HL-60 (cell line): ENCODE data around the gene ASB16.

Experiments used
- CTCF ChIP-seq: IDR thresholded peaks from one replicate; pipeline ENCODE4 v1.5.1; 2011; ENCODE audit warnings: low read length, control low read depth, inconsistent platforms; ENCODE audit not compliant: insufficient read depth
- POLR2AphosphoS5 ChIP-seq: IDR thresholded peaks from 2 replicates; pipeline ENCODE4 v1.6.1; 2012; ENCODE audit warnings: low read depth
- REST ChIP-seq: IDR thresholded peaks from 2 replicates; pipeline ENCODE4 v1.6.1; 2012; ENCODE audit warnings: low read depth; ENCODE audit not compliant: insufficient replicate concordance

GRCh38 chr17:44205962-44206824, 35.7 kb downstream of the ASB16 start:
- TF ChIP-seq POLR2AphosphoS5 (no peak), CTCF (no peak), REST (no peak)
